CD4-positive, alpha-beta memory T cell (primary cell): ENCODE results near the gene MLN. TPM values are rescaled to one million over a fixed set of nuclear protein-coding genes. Genes with fewer than 3 reads are reported as not detected.

Source experiments
- CTCF ChIA-PET: fragments of 350-600 bp; sonication (Branson Sonifier 250); formaldehyde crosslinking; loops from one replicate; lab custom pipeline; 2021; ENCODE audit warnings: inconsistent platforms; ENCODE audit not compliant: partially characterized antibody; lab: Charles Lee
- POLR2A ChIA-PET: fragments of 350-600 bp; sonication (Branson Sonifier 250); formaldehyde crosslinking; loops from one replicate; lab custom pipeline; 2021; ENCODE audit not compliant: partially characterized antibody; lab: Charles Lee
- DNase-seq, 5 donors: peaks; one replicate each; pipeline versions ENCODE4 v3.0.0 to v3.0.0-alpha.2; 2020 to 2022; ENCODE audit warnings: mixed read lengths in 1 of 5
- H3K27ac ChIP-seq: one replicate; pipeline ENCODE4 v1.7.0; 2013; ENCODE audit warnings: low read depth, low read length
- H3K27me3 ChIP-seq: 2 replicates; pipeline ENCODE4 v1.7.0; 2013; ENCODE audit warnings: mild to moderate bottlenecking, low read length, moderate library complexity; ENCODE audit not compliant: insufficient read depth
- H3K36me3 ChIP-seq: 2 replicates; pipeline ENCODE4 v1.7.0; 2013; ENCODE audit warnings: mild to moderate bottlenecking, low read length, moderate library complexity; ENCODE audit not compliant: insufficient read depth
- H3K4me1 ChIP-seq: 2 replicates; pipeline ENCODE4 v1.7.0; 2013; ENCODE audit warnings: mild to moderate bottlenecking, low read length, moderate library complexity; ENCODE audit not compliant: insufficient read depth
- H3K4me3 ChIP-seq, 2 donors: one replicate each; pipeline ENCODE4 v1.7.0; 2013; ENCODE audit warnings: low read length in 2 of 2, mild to moderate bottlenecking in 1 of 2
- H3K9me3 ChIP-seq, 2 donors: one replicate each; pipeline ENCODE4 v1.7.0; 2013; ENCODE audit warnings: low read length in 2 of 2, control low read depth in 1 of 2; ENCODE audit not compliant: control insufficient read depth in 1 of 2
- H3K27ac Mint-ChIP-seq, 7 donors: one replicate each; pipeline ENCODE4 v1.8.0; 2020 to 2021; ENCODE audit warnings: mixed read lengths in 7 of 7, mild to moderate bottlenecking in 6 of 7, inconsistent platforms in 3 of 7, moderate library complexity in 3 of 7
- H3K27me3 Mint-ChIP-seq, 2 donors: one replicate each; pipeline ENCODE4 v1.8.0; 2020 to 2021; ENCODE audit warnings: mixed read lengths in 2 of 2
- H3K36me3 Mint-ChIP-seq, 2 donors: one replicate each; pipeline ENCODE4 v1.8.0; 2020 to 2021; ENCODE audit warnings: mixed read lengths in 2 of 2, inconsistent platforms in 1 of 2, mild to moderate bottlenecking in 1 of 2
- H3K4me1 Mint-ChIP-seq, 4 donors: one replicate each; pipeline ENCODE4 v1.8.0; 2020 to 2021; ENCODE audit warnings: mixed read lengths in 4 of 4, mild to moderate bottlenecking in 1 of 4
- H3K4me3 Mint-ChIP-seq, 8 donors: one replicate each; pipeline ENCODE4 v1.8.0; 2020 to 2021; ENCODE audit warnings: mixed read lengths in 8 of 8, mild to moderate bottlenecking in 7 of 8, moderate library complexity in 6 of 8, inconsistent platforms in 3 of 8
- H3K9me3 Mint-ChIP-seq, 8 donors: one replicate each; pipeline ENCODE4 v1.8.0; 2020 to 2021; ENCODE audit warnings: mixed read lengths in 8 of 8, mild to moderate bottlenecking in 5 of 8, inconsistent platforms in 3 of 8, moderate library complexity in 1 of 8
- intact Hi-C: fragments of 100-400 bp; cut with micrococcal nuclease; formaldehyde crosslinking; loops from one replicate; pipeline ENCODE4 v1.15.1; 2023
- polyA plus RNA-seq, 2 donors: library from polyadenylated mRNA; unstranded; fragments of 300-500 nt; fragmentation: Illumina TruSeq; gene quantifications; one replicate each; pipeline ENCODE4 v1.2.3, GENCODE V29; 2021
- total RNA-seq, 2 experiments: library from RNA; stranded (reverse); gene quantifications; one replicate each; pipeline ENCODE4 v1.2.3, GENCODE V29; 2021

The MLN gene
- total and polyA plus RNA-seq, 4 experiments from 2014 or later, result not detected

- Mint-ChIP-seq H3K4me1 (peaks cover 43 to 70% (median 57%) of the 10 kb centered on the region in 4 donors), H3K36me3 (peaks cover 42 to 66% of the 10 kb centered on the region in 2 donors), H3K9me3 (no peaks in the 10 kb centered on the region), H3K27me3 (no peaks in the 10 kb centered on the region), H3K27ac (peak overlapping the region in 5 of 7 donors; percentile 44 to 90 (median 60)), H3K4me3 (peak overlapping the region; percentile 31 to 99 (median 68))
- no peak overlapping the region for H3K27ac ChIP-seq
- ChIA-PET CTCF (interaction anchor here (5.8 kb wide), 1 partner anchor 15 kb away, joined by 31 read pairs; no protein-coding TSS in a partner anchor), POLR2A (interaction anchor here (0.9 kb wide), 1 partner anchor 130 kb away, joined by 3 read pairs; no protein-coding TSS in a partner anchor)
- peaks cover 46% of the 10 kb centered on the region for H3K4me1 ChIP-seq
- intact Hi-C loops, result no loop called here
- H3K36me3 ChIP-seq, result peaks cover 51% of the 10 kb centered on the region
- DNase-seq, result no peak
- no peaks in the 10 kb centered on the region for H3K27me3 ChIP-seq
- H3K4me3 ChIP-seq, result no peak overlapping the region
- no peaks in the 10 kb centered on the region for H3K9me3 ChIP-seq
Measured at GRCh38 chr6:33785778-33786177, 18.0 kb downstream of the MLN start.

- Histone ChIP-seq H3K27me3 (no peaks in the 10 kb centered on the region), H3K27ac (no peak overlapping the region), H3K4me1 (peaks cover 46% of the 10 kb centered on the region), H3K9me3 (no peaks in the 10 kb centered on the region), H3K36me3 (peaks cover 61% of the 10 kb centered on the region), H3K4me3 (no peak overlapping the region)
- Mint-ChIP-seq H3K27me3 (no peaks in the 10 kb centered on the region), H3K9me3 (no peaks in the 10 kb centered on the region), H3K4me1 (peaks cover 43 to 68% (median 58%) of the 10 kb centered on the region in 4 donors), H3K4me3 (peak overlapping the region in 5 of 8 donors; percentile 15 to 75 (median 40)), H3K36me3 (peaks cover 50 to 75% of the 10 kb centered on the region in 2 donors), H3K27ac (peak overlapping the region in 4 of 7 donors; percentile 29 to 70 (median 48))
- no peak for DNase-seq
- intact Hi-C loops, result no loop called here
- ChIA-PET POLR2A (interaction anchor here (0.6 kb wide), 1 partner anchor 253 kb away, joined by 3 read pairs; no protein-coding TSS in a partner anchor), CTCF (interaction anchor here (5.8 kb wide), 1 partner anchor 14 kb away, joined by 31 read pairs; no protein-coding TSS in a partner anchor)
Measured at GRCh38 chr6:33784787-33785186, 19.0 kb downstream of the MLN start.

- H3K36me3 ChIP-seq, result peaks cover 69% of the 10 kb centered on the region
- no peaks in the 10 kb centered on the region for H3K27me3 ChIP-seq
- Mint-ChIP-seq H3K27ac (peak overlapping the region in 2 of 7 donors; percentile 43 to 47), H3K9me3 (no peaks in the 10 kb centered on the region), H3K27me3 (no peaks in the 10 kb centered on the region), H3K4me1 (peaks cover 41 to 60% (median 52%) of the 10 kb centered on the region in 4 donors), H3K36me3 (peaks cover 56 to 82% of the 10 kb centered on the region in 2 donors), H3K4me3 (peak overlapping the region in 1 of 8 donors; percentile 21)
- no peaks in the 10 kb centered on the region for H3K9me3 ChIP-seq
- H3K4me1 ChIP-seq, result peaks cover 41% of the 10 kb centered on the region
- POLR2A ChIA-PET, result no interaction called here
- no peak overlapping the region for H3K4me3 ChIP-seq
- no peak for DNase-seq
- no peak overlapping the region for H3K27ac ChIP-seq
- CTCF ChIA-PET, result interaction anchor here (5.8 kb wide), 1 partner anchor 13 kb away, joined by 31 read pairs; no protein-coding TSS in a partner anchor
- intact Hi-C loops, result no loop called here
Measured at GRCh38 chr6:33783781-33784520, 19.9 kb downstream of the MLN start.

GRCh38 chr6:33782561-33782960, 21.2 kb downstream of the MLN start:
- no peak overlapping the region for H3K27ac ChIP-seq
- no peak for DNase-seq
- Mint-ChIP-seq H3K27me3 (no peaks in the 10 kb centered on the region), H3K27ac (peak overlapping the region in 2 of 7 donors; percentile 12 to 43), H3K4me1 (peaks cover 35 to 53% (median 46%) of the 10 kb centered on the region in 4 donors), H3K9me3 (no peaks in the 10 kb centered on the region), H3K36me3 (peaks cover 66 to 87% of the 10 kb centered on the region in 2 donors), H3K4me3 (no peak overlapping the region)
- H3K9me3 ChIP-seq, result no peaks in the 10 kb centered on the region
- ChIA-PET POLR2A (no interaction called here), CTCF (interaction anchor here (1.7 kb wide), 1 partner anchor 11 kb away, joined by 7 read pairs; no protein-coding TSS in a partner anchor)
- H3K4me1 ChIP-seq, result peaks cover 37% of the 10 kb centered on the region
- peaks cover 83% of the 10 kb centered on the region for H3K36me3 ChIP-seq
- intact Hi-C loops, result no loop called here
- H3K4me3 ChIP-seq, result no peak overlapping the region
- H3K27me3 ChIP-seq, result no peaks in the 10 kb centered on the region

- no peak overlapping the region for H3K27ac ChIP-seq
- Mint-ChIP-seq H3K4me3 (no peak overlapping the region), H3K9me3 (no peaks in the 10 kb centered on the region), H3K27ac (peak overlapping the region in 4 of 7 donors; percentile 24 to 42 (median 26)), H3K4me1 (peaks cover 23 to 41% (median 34%) of the 10 kb centered on the region in 4 donors), H3K27me3 (no peaks in the 10 kb centered on the region), H3K36me3 (peaks cover 74 to 88% of the 10 kb centered on the region in 2 donors)
- H3K9me3 ChIP-seq, result no peaks in the 10 kb centered on the region
- H3K27me3 ChIP-seq, result no peaks in the 10 kb centered on the region
- CTCF ChIA-PET, result interaction anchor here (1.7 kb wide), 1 partner anchor 10 kb away, joined by 7 read pairs; no protein-coding TSS in a partner anchor
- intact Hi-C loops, result no loop called here
- H3K4me1 ChIP-seq, result peaks cover 24% of the 10 kb centered on the region
- POLR2A ChIA-PET, result no interaction called here
- peaks cover 95% of the 10 kb centered on the region for H3K36me3 ChIP-seq
- DNase-seq, result no peak
- no peak overlapping the region for H3K4me3 ChIP-seq
Measured at GRCh38 chr6:33781131-33781975, 22.4 kb downstream of the MLN start.

- DNase-seq, result no peak
- Histone ChIP-seq H3K4me3 (no peak overlapping the region), H3K9me3 (no peaks in the 10 kb centered on the region), H3K27me3 (no peaks in the 10 kb centered on the region), H3K36me3 (peaks cover 95% of the 10 kb centered on the region), H3K27ac (no peak overlapping the region), H3K4me1 (peaks cover 10% of the 10 kb centered on the region)
- Mint-ChIP-seq H3K27me3 (no peaks in the 10 kb centered on the region), H3K4me3 (no peak overlapping the region), H3K27ac (no peak overlapping the region), H3K4me1 (peaks cover 12 to 26% (median 21%) of the 10 kb centered on the region in 4 donors), H3K9me3 (no peaks in the 10 kb centered on the region), H3K36me3 (peaks cover 67 to 87% of the 10 kb centered on the region in 2 donors)
- ChIA-PET CTCF (interaction anchor here (1.2 to 2.8 kb wide), 3 partner anchors 9 to 275 kb away, joined by 3 to 9 read pairs (median 6); no protein-coding TSS in a partner anchor), POLR2A (interaction anchor here (1.2 to 5.3 kb wide), 2 partner anchors 8 to 77 kb away, joined by 3 to 35 read pairs; partner anchors contain the start of gene LEMD2)
- intact Hi-C loops, result no loop called here
Measured at GRCh38 chr6:33779895-33780294, 23.9 kb downstream of the MLN start.
